ENCODE data around the gene HOMEZ.

GRCh38 chr14:23227566-23227965, 58.4 kb downstream of the HOMEZ start:
- TF ChIP-seq CTCF (IDR thresholded peaks at IDR 0.05) (no peak), SIN3A (IDR thresholded peaks at IDR 0.05; ENCODE audit: borderline replicate concordance, insufficient read depth, low read depth, low read length) (no peak), POLR2AphosphoS5 (IDR thresholded peaks at IDR 0.05; ENCODE audit: low read depth, low read length) (no peak)
